Parathyroid adenoma (tissue), 2 donors: ENCODE data around the gene SPAG9.
"Not testable (repeated sequence)": the region's sequence is repeated elsewhere in the genome, so short reads cannot be mapped to it uniquely, and the experiment has no call there.

Experiments
- H2AFZ ChIP-seq: fragments of 300-600 bp; sonication (generic); one replicate; pipeline ENCODE4 v1.7.0; 2017; ENCODE audit warnings: antibody characterized with exemption, mild to moderate bottlenecking
- H3K27ac ChIP-seq: fragments of 300-600 bp; sonication (generic); one replicate; pipeline ENCODE4 v1.7.0; 2017
- H3K27me3 ChIP-seq: fragments of 300-600 bp; sonication (generic); one replicate; pipeline ENCODE4 v1.7.0; 2017; ENCODE audit warnings: low read length; ENCODE audit not compliant: control insufficient read depth, insufficient read depth
- H3K36me3 ChIP-seq: fragments of 300-600 bp; sonication (generic); one replicate; pipeline ENCODE4 v1.7.0; 2017; ENCODE audit warnings: low read length; ENCODE audit not compliant: control insufficient read depth, insufficient read depth
- H3K4me1 ChIP-seq: fragments of 300-600 bp; sonication (generic); one replicate; pipeline ENCODE4 v1.7.0; 2017; ENCODE audit warnings: control low read depth
- H3K4me2 ChIP-seq: fragments of 300-600 bp; sonication (generic); one replicate; pipeline ENCODE4 v1.7.0; 2017; ENCODE audit warnings: low read length
- H3K4me3 ChIP-seq: fragments of 300-600 bp; sonication (generic); one replicate; pipeline ENCODE4 v1.7.0; 2017; ENCODE audit warnings: low read depth, low read length
- H3K79me2 ChIP-seq: fragments of 300-600 bp; sonication (generic); one replicate; pipeline ENCODE4 v1.7.0; 2017; ENCODE audit warnings: control low read depth
- H3K9ac ChIP-seq: fragments of 300-600 bp; sonication (generic); one replicate; pipeline ENCODE4 v1.7.0; 2017; ENCODE audit warnings: mild to moderate bottlenecking
- H3K9me3 ChIP-seq: fragments of 300-600 bp; sonication (generic); one replicate; pipeline ENCODE4 v1.7.0; 2017; ENCODE audit warnings: low read length; ENCODE audit not compliant: control insufficient read depth
- CTCF ChIP-seq: fragments of 300-600 bp; sonication (generic); IDR thresholded peaks from one replicate; pipeline ENCODE4 v1.7.0; 2017; ENCODE audit warnings: antibody characterized with exemption, mild to moderate bottlenecking
- donor health status: primary hyperparathyroidism.

SPAG9 gene

GRCh38 chr17:51088287-51088686, 32.4 kb downstream of the SPAG9 start:
- Histone ChIP-seq H3K27ac (no peak overlapping the region), H3K4me1 (peaks cover 4% of the 10 kb centered on the region), H3K4me2 (no peak overlapping the region), H3K9ac (no peak overlapping the region), H3K79me2 (peaks cover 50% of the 10 kb centered on the region), H3K36me3 (no peaks in the 10 kb centered on the region), H3K27me3 (no peaks in the 10 kb centered on the region), H3K4me3 (no peak overlapping the region), H2AFZ (no peak overlapping the region), H3K9me3 (no peaks in the 10 kb centered on the region)
- no peak for TF ChIP-seq CTCF

- no peak overlapping the region for H3K27ac ChIP-seq
These were observed 33.5 kb downstream of the SPAG9 start for GRCh38 chr17:51087072-51087757.

GRCh38 chr17:51085150-51085805, 35.4 kb downstream of the SPAG9 start:
- Histone ChIP-seq H3K9me3 (no peaks in the 10 kb centered on the region), H3K27ac (peak overlapping the region; percentile 25), H2AFZ (no peak overlapping the region), H3K27me3 (no peaks in the 10 kb centered on the region), H3K79me2 (peaks cover 63% of the 10 kb centered on the region), H3K36me3 (no peaks in the 10 kb centered on the region), H3K4me1 (peaks cover 4% of the 10 kb centered on the region), H3K4me3 (no peak overlapping the region), H3K9ac (no peak overlapping the region), H3K4me2 (no peak overlapping the region)
- TF ChIP-seq CTCF: no peak

More at GRCh38 chr17:51087072-51087757, 33.5 kb downstream of the SPAG9 start:
- Histone ChIP-seq H3K27me3 (no peaks in the 10 kb centered on the region), H3K79me2 (peaks cover 55% of the 10 kb centered on the region), H3K9me3 (no peaks in the 10 kb centered on the region), H3K4me3 (no peak overlapping the region), H3K4me1 (peaks cover 4% of the 10 kb centered on the region), H3K4me2 (no peak overlapping the region), H3K36me3 (no peaks in the 10 kb centered on the region), H3K9ac (no peak overlapping the region), H2AFZ (no peak overlapping the region)
- TF ChIP-seq CTCF: no peak

GRCh38 chr17:51083981-51084380, 36.7 kb downstream of the SPAG9 start:
- Histone ChIP-seq H3K4me2 (no peak overlapping the region), H3K27me3 (no peaks in the 10 kb centered on the region), H3K9me3 (no peaks in the 10 kb centered on the region), H3K36me3 (no peaks in the 10 kb centered on the region), H3K79me2 (peaks cover 61% of the 10 kb centered on the region), H3K4me3 (no peak overlapping the region), H3K27ac (no peak overlapping the region), H3K4me1 (peaks cover 4% of the 10 kb centered on the region), H2AFZ (no peak overlapping the region), H3K9ac (no peak overlapping the region)
- no peak for TF ChIP-seq CTCF

- not testable (repeated sequence) for H3K27ac ChIP-seq
These were observed 37.3 kb downstream of the SPAG9 start for GRCh38 chr17:51083364-51083763.

More at GRCh38 chr17:51083364-51083763, 37.3 kb downstream of the SPAG9 start:
- H3K4me3 ChIP-seq, H3K27me3 ChIP-seq, H3K9me3 ChIP-seq, H3K36me3 ChIP-seq, H3K4me2 ChIP-seq, H2AFZ ChIP-seq, H3K4me1 ChIP-seq, H3K9ac ChIP-seq: not testable (repeated sequence)
- H3K79me2 ChIP-seq: peaks cover 56% of the 10 kb centered on the region
